ENCODE measurements around the gene GSTCD. TPM values are rescaled to one million over a fixed set of nuclear protein-coding genes. Genes with fewer than 3 reads are reported as not detected.

GSTCD gene
- total RNA-seq, 5 donors from 2014 or later (not counting 1 experiment from before 2014, with no cell fraction given), result 5.1 to 7.5 (median 5.2) TPM

- Mint-ChIP-seq H3K27me3 (no peaks in the 10 kb centered on the region), H3K4me3 (no peak overlapping the region), H3K9me3 (no peaks in the 10 kb centered on the region), H3K27ac (no peak overlapping the region), H3K36me3 (peaks cover 9% of the 10 kb centered on the region), H3K4me1 (peaks cover 0 to 6% (median 3%) of the 10 kb centered on the region in 3 donors)
- DNase-seq (no peak), ATAC-seq (replicated peaks in 1 of 4) (no peak)
- H3K36me3 ChIP-seq (ENCODE audit: control insufficient read depth in 2 of 2, extremely low read depth in 1 of 2, insufficient read depth in 1 of 2, low read length in 1 of 2), result no peaks in the 10 kb centered on the region
- H3K4me3 ChIP-seq (ENCODE audit: control insufficient read depth in 1 of 2, extremely low read depth in 1 of 2, low read length in 1 of 2), result no peak overlapping the region
- no CpG with 5 or more reads among the region's 1 CpG for whole genome bisulfite sequencing (ENCODE audit: insufficient coverage)
- no peaks in the 10 kb centered on the region for H3K4me1 ChIP-seq (ENCODE audit: control insufficient read depth in 1 of 2, extremely low read depth in 1 of 2, insufficient read depth in 2 of 2, low read length in 2 of 2)
- CTCF ChIA-PET, result interaction anchor here in 1 of 2 donors (0.6 kb wide), 1 partner anchor 38 kb away, joined by 6 read pairs; no protein-coding TSS in a partner anchor
- no peak overlapping the region for H3K27ac ChIP-seq (ENCODE audit: low read length)
- POLR2A ChIA-PET, result no interaction called here
- no peaks in the 10 kb centered on the region for H3K9me3 ChIP-seq
- no peaks in the 10 kb centered on the region for H3K27me3 ChIP-seq (replicated peaks in 1 of 2; ENCODE audit: control insufficient read depth in 2 of 2, extremely low read depth in 1 of 2, insufficient read depth in 2 of 2, low read length in 1 of 2)
Observed at GRCh38 chr4:105805501-105806120, 97.0 kb downstream of the GSTCD start.

GRCh38 chr4:105807496-105807895, 98.9 kb downstream of the GSTCD start:
- no peak overlapping the region for H3K4me3 Mint-ChIP-seq
- no peaks in the 10 kb centered on the region for H3K4me1 ChIP-seq (ENCODE audit: control insufficient read depth in 1 of 2, extremely low read depth in 1 of 2, insufficient read depth in 2 of 2, low read length in 2 of 2)
- H3K9me3 ChIP-seq, result no peaks in the 10 kb centered on the region
- DNase-seq, result no peak
- no peaks in the 10 kb centered on the region for H3K9me3 Mint-ChIP-seq
- H3K36me3 Mint-ChIP-seq, result peaks cover 11% of the 10 kb centered on the region
- H3K36me3 ChIP-seq (ENCODE audit: control insufficient read depth in 2 of 2, extremely low read depth in 1 of 2, insufficient read depth in 1 of 2, low read length in 1 of 2), result no peaks in the 10 kb centered on the region
- no peak overlapping the region for H3K4me3 ChIP-seq (ENCODE audit: control insufficient read depth in 1 of 2, extremely low read depth in 1 of 2, low read length in 1 of 2)
- no peaks in the 10 kb centered on the region for H3K27me3 Mint-ChIP-seq
- H3K27ac Mint-ChIP-seq, result no peak overlapping the region
- H3K4me1 Mint-ChIP-seq, result peaks cover 0 to 6% (median 3%) of the 10 kb centered on the region in 3 donors
- H3K27ac ChIP-seq (ENCODE audit: low read length), result no peak overlapping the region
- 67% methylated on average over 1 of the region's 2 CpGs for WGBS (ENCODE audit: insufficient coverage)
- no peak for ATAC-seq (replicated peaks in 1 of 4)
- ChIA-PET POLR2A (interaction anchor here in 1 of 2 donors (0.6 kb wide), 1 partner anchor 13 kb away, joined by 3 read pairs; no protein-coding TSS in a partner anchor), CTCF (no interaction called here)
- no peaks in the 10 kb centered on the region for H3K27me3 ChIP-seq (replicated peaks in 1 of 2; ENCODE audit: control insufficient read depth in 2 of 2, extremely low read depth in 1 of 2, insufficient read depth in 2 of 2, low read length in 1 of 2)

GRCh38 chr4:105808030-105808749, 99.6 kb downstream of the GSTCD start:
- H3K27ac ChIP-seq (ENCODE audit: low read length), result no peak overlapping the region
- H3K4me3 ChIP-seq (ENCODE audit: control insufficient read depth in 1 of 2, extremely low read depth in 1 of 2, low read length in 1 of 2), result no peak overlapping the region
- DNase-seq (no peak), ATAC-seq (replicated peaks in 1 of 4) (no peak)
- Mint-ChIP-seq H3K27ac (peak overlapping the region in 1 of 2 donors; percentile 2), H3K4me3 (no peak overlapping the region), H3K4me1 (peaks cover 0 to 6% (median 3%) of the 10 kb centered on the region in 3 donors), H3K36me3 (peaks cover 11% of the 10 kb centered on the region), H3K9me3 (no peaks in the 10 kb centered on the region), H3K27me3 (no peaks in the 10 kb centered on the region)
- H3K9me3 ChIP-seq, result no peaks in the 10 kb centered on the region
- WGBS (ENCODE audit: insufficient coverage), result 85% methylated on average over 3 of the region's 3 CpGs
- no peaks in the 10 kb centered on the region for H3K36me3 ChIP-seq (ENCODE audit: control insufficient read depth in 2 of 2, extremely low read depth in 1 of 2, insufficient read depth in 1 of 2, low read length in 1 of 2)
- CTCF ChIA-PET, result no interaction called here
- no peaks in the 10 kb centered on the region for H3K4me1 ChIP-seq (ENCODE audit: control insufficient read depth in 1 of 2, extremely low read depth in 1 of 2, insufficient read depth in 2 of 2, low read length in 2 of 2)
- no peaks in the 10 kb centered on the region for H3K27me3 ChIP-seq (replicated peaks in 1 of 2; ENCODE audit: control insufficient read depth in 2 of 2, extremely low read depth in 1 of 2, insufficient read depth in 2 of 2, low read length in 1 of 2)
- POLR2A ChIA-PET, result interaction anchor here in 1 of 2 donors (0.6 kb wide), 1 partner anchor 12 kb away, joined by 3 read pairs; no protein-coding TSS in a partner anchor

- Mint-ChIP-seq H3K4me3 (no peak overlapping the region), H3K4me1 (peaks cover 0 to 6% (median 3%) of the 10 kb centered on the region in 3 donors), H3K27me3 (no peaks in the 10 kb centered on the region), H3K27ac (no peak overlapping the region), H3K9me3 (no peaks in the 10 kb centered on the region), H3K36me3 (peaks cover 16% of the 10 kb centered on the region)
- ATAC-seq (replicated peaks in 1 of 4) (no peak), DNase-seq (no peak)
- Histone ChIP-seq H3K4me3 (ENCODE audit: control insufficient read depth in 1 of 2, extremely low read depth in 1 of 2, low read length in 1 of 2) (no peak overlapping the region), H3K27me3 (replicated peaks in 1 of 2; ENCODE audit: control insufficient read depth in 2 of 2, extremely low read depth in 1 of 2, insufficient read depth in 2 of 2, low read length in 1 of 2) (no peaks in the 10 kb centered on the region), H3K27ac (ENCODE audit: low read length) (no peak overlapping the region), H3K4me1 (ENCODE audit: control insufficient read depth in 1 of 2, extremely low read depth in 1 of 2, insufficient read depth in 2 of 2, low read length in 2 of 2) (no peaks in the 10 kb centered on the region), H3K36me3 (ENCODE audit: control insufficient read depth in 2 of 2, extremely low read depth in 1 of 2, insufficient read depth in 1 of 2, low read length in 1 of 2) (no peaks in the 10 kb centered on the region), H3K9me3 (no peaks in the 10 kb centered on the region)
- ChIA-PET CTCF (no interaction called here), POLR2A (no interaction called here)
- WGBS (ENCODE audit: insufficient coverage), result 100% methylated on average over 1 of the region's 3 CpGs
Observed at GRCh38 chr4:105808750-105809041, 100.1 kb downstream of the GSTCD start.

GRCh38 chr4:105815701-105816100, 107.1 kb downstream of the GSTCD start:
- ATAC-seq (replicated peaks in 1 of 4), result no peak
- WGBS (ENCODE audit: insufficient coverage), result no CpG with 5 or more reads among the region's 1 CpG
- ChIA-PET CTCF (no interaction called here), POLR2A (interaction anchor here in 1 of 2 donors (1.1 kb wide), 1 partner anchor 27 kb away, joined by 3 read pairs; no protein-coding TSS in a partner anchor)
- H3K4me3 Mint-ChIP-seq, result no peak overlapping the region
- no peaks in the 10 kb centered on the region for H3K27me3 Mint-ChIP-seq
- Histone ChIP-seq H3K4me3 (ENCODE audit: control insufficient read depth in 1 of 2, extremely low read depth in 1 of 2, low read length in 1 of 2) (no peak overlapping the region), H3K36me3 (ENCODE audit: control insufficient read depth in 2 of 2, extremely low read depth in 1 of 2, insufficient read depth in 1 of 2, low read length in 1 of 2) (no peaks in the 10 kb centered on the region), H3K27ac (ENCODE audit: low read length) (no peak overlapping the region), H3K4me1 (ENCODE audit: control insufficient read depth in 1 of 2, extremely low read depth in 1 of 2, insufficient read depth in 2 of 2, low read length in 2 of 2) (no peaks in the 10 kb centered on the region), H3K9me3 (no peaks in the 10 kb centered on the region), H3K27me3 (replicated peaks in 1 of 2; ENCODE audit: control insufficient read depth in 2 of 2, extremely low read depth in 1 of 2, insufficient read depth in 2 of 2, low read length in 1 of 2) (no peaks in the 10 kb centered on the region)
- H3K27ac Mint-ChIP-seq, result no peak overlapping the region
- peaks cover 17% of the 10 kb centered on the region for H3K36me3 Mint-ChIP-seq
- H3K4me1 Mint-ChIP-seq, result no peaks in the 10 kb centered on the region
- no peak for DNase-seq
- no peaks in the 10 kb centered on the region for H3K9me3 Mint-ChIP-seq

GRCh38 chr4:105822061-105822460, 113.5 kb downstream of the GSTCD start:
- Histone ChIP-seq H3K27me3 (replicated peaks in 1 of 2; ENCODE audit: control insufficient read depth in 2 of 2, extremely low read depth in 1 of 2, insufficient read depth in 2 of 2, low read length in 1 of 2) (no peaks in the 10 kb centered on the region), H3K9me3 (no peaks in the 10 kb centered on the region), H3K36me3 (ENCODE audit: control insufficient read depth in 2 of 2, extremely low read depth in 1 of 2, insufficient read depth in 1 of 2, low read length in 1 of 2) (no peaks in the 10 kb centered on the region), H3K4me3 (ENCODE audit: control insufficient read depth in 1 of 2, extremely low read depth in 1 of 2, low read length in 1 of 2) (no peak overlapping the region), H3K27ac (ENCODE audit: low read length) (no peak overlapping the region), H3K4me1 (ENCODE audit: control insufficient read depth in 1 of 2, extremely low read depth in 1 of 2, insufficient read depth in 2 of 2, low read length in 2 of 2) (no peaks in the 10 kb centered on the region)
- no peaks in the 10 kb centered on the region for H3K27me3 Mint-ChIP-seq
- POLR2A ChIA-PET, result no interaction called here
- no peaks in the 10 kb centered on the region for H3K4me1 Mint-ChIP-seq
- H3K9me3 Mint-ChIP-seq, result no peaks in the 10 kb centered on the region
- DNase-seq (no peak), ATAC-seq (replicated peaks in 1 of 4) (no peak)
- H3K4me3 Mint-ChIP-seq, result no peak overlapping the region
- peaks cover 28% of the 10 kb centered on the region for H3K36me3 Mint-ChIP-seq
- H3K27ac Mint-ChIP-seq, result no peak overlapping the region
- CTCF ChIA-PET, result interaction anchor here in 1 of 2 donors (0.5 kb wide), 1 partner anchor 166 kb away, joined by 3 read pairs; no protein-coding TSS in a partner anchor
